ENCODE measurements around the gene UFM1. TPM values are rescaled to one million over a fixed set of nuclear protein-coding genes. Genes with fewer than 3 reads are reported as not detected.

UFM1 gene
- total RNA-seq, 1 donor from 2014 or later = 26.1 TPM

DNA sequence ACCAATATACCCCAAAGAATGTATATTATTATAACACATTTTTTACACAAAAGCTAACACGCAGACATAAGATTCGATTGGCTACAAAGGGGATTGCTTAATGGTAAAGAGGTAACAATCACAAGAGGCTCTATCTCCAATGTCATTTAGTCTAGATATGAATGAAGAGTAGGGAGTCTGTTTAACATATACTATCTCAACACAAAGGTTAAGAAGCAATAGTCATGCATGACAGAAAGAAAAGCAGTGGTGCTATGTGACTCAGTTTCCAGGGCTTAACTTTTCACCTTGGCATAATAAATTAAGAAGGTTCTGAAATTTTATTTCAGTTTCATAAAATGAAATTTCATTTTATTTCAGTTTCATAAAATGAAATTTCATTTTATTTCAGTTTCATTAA is 33.3 kb downstream of the UFM1 start:
- Histone ChIP-seq H3K9me3 (replicated peaks) (no peaks in the 10 kb centered on the region), H3K27ac (replicated peaks) (no peak overlapping the region), H3K27me3 (ENCODE audit: low read depth) (no peaks in the 10 kb centered on the region), H3K4me1 (no peaks in the 10 kb centered on the region), H3K4me3 (no peak overlapping the region), H3K36me3 (no peaks in the 10 kb centered on the region)
- no peak for DNase-seq
- TF ChIP-seq, protein P1, sequence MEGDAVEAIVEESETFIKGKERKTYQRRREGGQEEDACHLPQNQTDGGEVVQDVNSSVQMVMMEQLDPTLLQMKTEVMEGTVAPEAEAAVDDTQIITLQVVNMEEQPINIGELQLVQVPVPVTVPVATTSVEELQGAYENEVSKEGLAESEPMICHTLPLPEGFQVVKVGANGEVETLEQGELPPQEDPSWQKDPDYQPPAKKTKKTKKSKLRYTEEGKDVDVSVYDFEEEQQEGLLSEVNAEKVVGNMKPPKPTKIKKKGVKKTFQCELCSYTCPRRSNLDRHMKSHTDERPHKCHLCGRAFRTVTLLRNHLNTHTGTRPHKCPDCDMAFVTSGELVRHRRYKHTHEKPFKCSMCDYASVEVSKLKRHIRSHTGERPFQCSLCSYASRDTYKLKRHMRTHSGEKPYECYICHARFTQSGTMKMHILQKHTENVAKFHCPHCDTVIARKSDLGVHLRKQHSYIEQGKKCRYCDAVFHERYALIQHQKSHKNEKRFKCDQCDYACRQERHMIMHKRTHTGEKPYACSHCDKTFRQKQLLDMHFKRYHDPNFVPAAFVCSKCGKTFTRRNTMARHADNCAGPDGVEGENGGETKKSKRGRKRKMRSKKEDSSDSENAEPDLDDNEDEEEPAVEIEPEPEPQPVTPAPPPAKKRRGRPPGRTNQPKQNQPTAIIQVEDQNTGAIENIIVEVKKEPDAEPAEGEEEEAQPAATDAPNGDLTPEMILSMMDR (IDR thresholded peaks at IDR 0.05; ENCODE audit: borderline replicate concordance) = no peak
- intact Hi-C loops (cut with micrococcal nuclease) = no loop called here

- Histone ChIP-seq H3K4me1 (no peaks in the 10 kb centered on the region), H3K27me3 (ENCODE audit: low read depth) (no peaks in the 10 kb centered on the region), H3K36me3 (no peaks in the 10 kb centered on the region), H3K4me3 (no peak overlapping the region), H3K9me3 (replicated peaks) (no peaks in the 10 kb centered on the region), H3K27ac (replicated peaks) (no peak overlapping the region)
- TF ChIP-seq, protein P1 (IDR thresholded peaks at IDR 0.05; ENCODE audit: borderline replicate concordance) = no peak
- intact Hi-C loops (cut with micrococcal nuclease) = no loop called here
- DNase-seq = no peak
Observed at GRCh38 chr13:38384171-38384570, 34.5 kb downstream of the UFM1 start.

GRCh38 chr13:38385153-38385891 is 35.7 kb downstream of the UFM1 start:
- Histone ChIP-seq H3K36me3 (no peaks in the 10 kb centered on the region), H3K27ac (replicated peaks) (no peak overlapping the region), H3K4me1 (no peaks in the 10 kb centered on the region), H3K4me3 (no peak overlapping the region), H3K27me3 (ENCODE audit: low read depth) (no peaks in the 10 kb centered on the region), H3K9me3 (replicated peaks) (no peaks in the 10 kb centered on the region)
- no peak for DNase-seq
- TF ChIP-seq, protein P1 (IDR thresholded peaks at IDR 0.05; ENCODE audit: borderline replicate concordance) = no peak
- intact Hi-C loops (cut with micrococcal nuclease) = no loop called here

GRCh38 chr13:38386421-38386820 is 36.8 kb downstream of the UFM1 start:
- no peak for DNase-seq
- Histone ChIP-seq H3K27ac (replicated peaks) (no peak overlapping the region), H3K9me3 (replicated peaks) (peaks cover 5% of the 10 kb centered on the region), H3K4me3 (no peak overlapping the region), H3K36me3 (no peaks in the 10 kb centered on the region), H3K27me3 (ENCODE audit: low read depth) (no peaks in the 10 kb centered on the region), H3K4me1 (no peaks in the 10 kb centered on the region)
- TF ChIP-seq, protein P1 (IDR thresholded peaks at IDR 0.05; ENCODE audit: borderline replicate concordance) = no peak
- intact Hi-C loops (cut with micrococcal nuclease) = no loop called here

DNA sequence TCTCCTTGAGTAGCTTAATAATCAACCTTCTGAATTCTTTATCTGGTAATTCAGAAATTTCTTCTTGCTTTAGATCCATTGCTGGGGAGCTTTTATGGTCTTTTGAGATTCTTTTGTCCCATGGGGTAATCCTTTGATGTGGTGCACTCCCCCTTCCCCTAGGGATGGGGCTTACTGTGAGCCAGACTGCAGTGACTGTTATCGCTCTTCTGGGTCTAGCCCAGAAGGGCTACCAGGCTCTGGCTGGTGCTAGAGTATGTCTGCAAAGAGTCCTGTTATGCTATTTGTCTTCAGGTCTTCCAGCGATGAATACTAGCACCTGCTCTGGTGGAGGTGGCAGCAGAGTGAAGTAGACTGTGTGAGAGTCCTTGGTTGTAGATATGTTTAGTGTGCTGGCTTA is 41.7 kb downstream of the UFM1 start:
- no peaks in the 10 kb centered on the region for H3K4me1 ChIP-seq
- H3K27ac ChIP-seq (replicated peaks) = no peak overlapping the region
- TF ChIP-seq, protein P1 (IDR thresholded peaks at IDR 0.05; ENCODE audit: borderline replicate concordance) = no peak
- no peak overlapping the region for H3K4me3 ChIP-seq
- no peaks in the 10 kb centered on the region for H3K36me3 ChIP-seq
- H3K27me3 ChIP-seq (ENCODE audit: low read depth) = no peaks in the 10 kb centered on the region
- peaks cover 5% of the 10 kb centered on the region for H3K9me3 ChIP-seq (replicated peaks)
- no peak for DNase-seq
- intact Hi-C loops (cut with micrococcal nuclease) = no loop called here

All from left ventricle myocardium inferior (tissue), 1 donor.